HG03045 (cell line): ENCODE measurements around the gene LGALS14.

Source experiments
- ATAC-seq: cut with Tn5 transposase; IDR thresholded peaks from one replicate; pipeline ENCODE4 v1.9.1; 2021; ENCODE audit warnings: mild to moderate bottlenecking, moderate library complexity; ENCODE audit not compliant: unreplicated experiment

LGALS14 gene

GRCh38 chr19:39740395-39740794 is 36.1 kb downstream of the LGALS14 start:
- no peak for ATAC-seq

GRCh38 chr19:39745643-39746042 is 41.4 kb downstream of the LGALS14 start:
- ATAC-seq, result no peak

- no peak for ATAC-seq
Measured at GRCh38 chr19:39746836-39747529, 42.7 kb downstream of the LGALS14 start.

GRCh38 chr19:39749981-39750380 is 45.7 kb downstream of the LGALS14 start:
- ATAC-seq, result no peak

- no peak for ATAC-seq
Measured at GRCh38 chr19:39752390-39752789, 48.1 kb downstream of the LGALS14 start.

GRCh38 chr19:39752795-39753194 is 48.5 kb downstream of the LGALS14 start:
- ATAC-seq, result no peak

- no peak for ATAC-seq
Measured at GRCh38 chr19:39754544-39754943, 50.3 kb downstream of the LGALS14 start.

GRCh38 chr19:39754971-39755370 is 50.7 kb downstream of the LGALS14 start:
- ATAC-seq, result no peak
